SKM-1 treated with dmso at 0.1 percent for 144 hours (cell line): ENCODE measurements around the gene DYNC1H1.

Experiments used
- DNase-seq: peaks from one replicate; lab custom pipeline; 2025; ENCODE audit not compliant: unreplicated experiment; lab: John Stamatoyannopoulos, UW

Gene DYNC1H1

GRCh38 chr14:101964297-101965180 is at the start of gene DYNC1H1:
TSS of gene DYNC1H1 (plus strand) at chr14:101964573. CDS start at chr14:101964692, 119 bp downstream.
- peak; percentile 53 for DNase-seq

DNA sequence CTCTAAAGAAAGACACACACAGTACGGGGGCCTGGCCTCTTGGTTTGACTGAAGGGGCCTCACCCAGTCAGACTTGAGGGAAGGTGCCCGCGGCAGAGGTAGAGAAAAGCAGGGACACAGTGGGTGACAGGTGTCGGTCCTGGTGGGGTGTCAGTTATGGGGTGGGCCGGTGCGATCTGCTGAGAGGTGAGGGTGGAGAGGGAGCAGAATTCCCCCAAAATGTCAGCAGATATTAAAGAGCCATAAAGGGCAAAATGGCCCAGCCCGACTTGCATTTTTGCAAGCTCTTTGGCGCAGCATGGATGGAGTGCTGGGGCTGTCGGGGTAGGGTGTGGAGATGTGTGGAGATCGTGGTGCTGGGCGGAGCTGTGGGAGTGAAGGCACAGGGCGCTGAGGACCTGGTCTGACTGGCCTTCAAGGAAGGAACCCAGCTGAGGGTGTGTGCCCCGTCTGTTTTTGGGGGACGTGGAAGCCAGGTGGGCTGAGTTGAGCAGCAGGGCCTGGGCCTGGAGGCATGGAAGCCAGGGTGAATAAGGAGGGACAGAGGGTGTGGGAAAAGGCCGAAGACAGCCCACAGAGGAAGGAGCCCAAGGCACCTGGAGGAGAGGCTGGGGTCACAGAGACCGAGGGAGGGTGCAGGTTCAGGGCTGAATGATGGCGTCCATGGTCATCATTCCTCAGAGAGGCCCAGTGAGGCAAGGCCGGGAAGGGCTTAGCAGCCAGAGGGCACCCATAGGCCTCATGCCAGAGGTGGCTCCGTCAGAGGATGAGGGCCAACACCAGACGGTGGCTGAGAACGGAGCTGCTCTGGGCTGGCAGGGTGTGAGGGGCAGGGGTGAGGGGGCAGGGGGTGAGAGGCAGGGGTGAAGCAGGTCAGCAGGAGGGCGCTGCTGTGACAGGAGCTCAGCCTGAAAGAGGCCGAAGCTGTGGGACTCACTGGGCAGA is 48.2 kb upstream of the DYNC1H1 start:
- no peak for DNase-seq

GRCh38 chr14:101916816-101917412 is 47.5 kb upstream of the DYNC1H1 start:
- no peak for DNase-seq

- no peak for DNase-seq
Measured at GRCh38 chr14:101917413-101918017, 46.9 kb upstream of the DYNC1H1 start.

GRCh38 chr14:101918065-101918989 is 46.0 kb upstream of the DYNC1H1 start:
- no peak for DNase-seq

GRCh38 chr14:101920271-101920670 is 44.1 kb upstream of the DYNC1H1 start:
- DNase-seq, result no peak

- DNase-seq, result no peak
Measured at GRCh38 chr14:101922866-101923265, 41.5 kb upstream of the DYNC1H1 start.

- DNase-seq, result no peak
Measured at GRCh38 chr14:101925152-101925551, 39.2 kb upstream of the DYNC1H1 start.

- no peak for DNase-seq
Measured at GRCh38 chr14:101926085-101926484, 38.3 kb upstream of the DYNC1H1 start.

DNA sequence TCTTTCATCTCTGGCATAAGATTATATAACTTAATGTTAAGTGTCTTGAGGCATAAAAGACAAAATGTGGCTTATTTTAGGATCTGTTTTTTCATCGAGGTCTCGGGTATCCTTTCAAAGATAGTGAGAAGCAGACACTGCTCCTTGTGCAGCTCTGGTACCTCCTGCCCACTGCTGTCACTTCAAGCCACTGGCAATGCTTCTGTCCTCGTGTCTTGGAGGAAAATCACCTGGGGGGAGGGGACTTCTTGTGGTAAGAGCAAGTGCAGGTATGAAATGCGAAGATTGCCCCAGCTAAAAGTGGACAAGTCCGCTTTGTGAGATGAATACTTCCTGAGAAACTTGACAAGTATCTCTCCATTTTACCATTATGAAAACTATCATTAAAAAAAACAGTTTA is 37.8 kb upstream of the DYNC1H1 start:
- DNase-seq, result no peak

- no peak for DNase-seq
Measured at GRCh38 chr14:101927859-101928258, 36.5 kb upstream of the DYNC1H1 start.

GRCh38 chr14:101928415-101928841 is 35.9 kb upstream of the DYNC1H1 start:
- DNase-seq, result no peak

DNA sequence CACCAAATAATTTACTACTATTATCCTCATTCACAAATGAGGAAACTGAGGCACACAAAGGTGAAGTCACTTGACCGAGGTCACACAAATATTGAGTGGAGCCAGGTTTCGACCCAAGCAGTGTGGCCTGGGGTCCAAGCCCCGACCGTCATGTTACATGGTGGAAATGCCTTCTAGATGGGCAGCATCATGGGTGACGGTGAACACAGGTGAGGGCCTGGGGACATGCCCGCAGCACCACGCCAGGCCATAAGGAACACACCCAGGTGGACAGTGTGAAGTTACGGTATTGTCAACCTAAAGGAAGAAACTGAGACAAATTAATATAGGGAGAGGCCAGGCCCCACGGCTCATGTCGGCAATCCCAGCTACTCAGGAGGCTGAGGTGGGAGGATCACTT is 35.3 kb upstream of the DYNC1H1 start:
- no peak for DNase-seq

GRCh38 chr14:101929946-101930345 is 34.4 kb upstream of the DYNC1H1 start:
- no peak for DNase-seq

GRCh38 chr14:101932673-101933072 is 31.7 kb upstream of the DYNC1H1 start:
- DNase-seq, result no peak

GRCh38 chr14:101933209-101933608 is 31.2 kb upstream of the DYNC1H1 start:
- DNase-seq, result no peak

GRCh38 chr14:101934601-101935150 is 29.7 kb upstream of the DYNC1H1 start:
- no peak for DNase-seq

DNA sequence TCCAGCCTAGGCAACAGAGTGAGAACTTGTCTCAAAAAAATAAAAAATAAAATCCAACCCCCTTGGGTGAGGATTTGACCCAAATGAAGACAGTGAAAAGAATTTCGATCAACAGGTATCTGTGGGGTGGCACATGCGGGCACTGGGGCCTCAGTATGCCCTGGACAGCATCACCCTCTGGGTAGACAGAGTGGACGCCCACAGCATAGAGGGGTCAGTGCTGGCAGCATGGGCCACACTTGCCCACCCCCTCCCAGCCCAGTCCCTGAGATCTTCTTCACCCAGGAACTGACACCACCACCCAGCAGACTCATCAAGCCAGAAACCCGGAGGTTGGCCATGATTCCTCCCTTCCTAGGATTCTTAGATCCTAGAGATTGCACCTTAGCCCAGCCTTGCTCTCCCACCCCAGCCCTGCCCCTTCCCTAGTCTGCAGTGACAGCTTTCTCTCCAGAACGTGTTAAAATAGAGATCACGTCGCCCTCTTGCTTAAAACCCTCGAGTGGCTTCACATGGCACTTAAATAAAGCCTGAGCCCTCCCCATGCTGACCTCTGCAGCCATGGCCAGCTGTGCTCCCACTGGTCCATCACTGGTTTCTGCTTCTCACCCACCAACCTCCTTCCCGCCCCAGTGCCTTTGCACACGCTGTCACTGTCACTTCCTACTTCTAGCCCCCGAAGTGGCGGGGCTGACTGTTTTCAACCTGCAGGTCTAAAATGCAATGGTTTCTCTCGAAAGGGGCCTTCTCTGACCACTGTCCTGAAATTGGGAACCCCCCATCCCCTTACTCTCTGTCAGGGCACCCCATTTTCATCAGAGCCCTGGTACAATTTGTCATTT is 26.2 kb upstream of the DYNC1H1 start:
- no peak for DNase-seq
